Mucosa of stomach (tissue), 1 donor: ENCODE measurements around the gene YEATS4.

ENCODE experiments used
- H3K27me3 ChIP-seq: one replicate; pipeline ENCODE4 v1.7.0; 2013; ENCODE audit warnings: mild to moderate bottlenecking, low read length; ENCODE audit not compliant: control insufficient read depth, insufficient read depth
- H3K36me3 ChIP-seq: one replicate; pipeline ENCODE4 v1.7.0; 2013; ENCODE audit warnings: low read length; ENCODE audit not compliant: control insufficient read depth, insufficient read depth
- H3K4me1 ChIP-seq: one replicate; pipeline ENCODE4 v1.7.0; 2013; ENCODE audit warnings: mild to moderate bottlenecking, low read length; ENCODE audit not compliant: control insufficient read depth, insufficient read depth
- H3K4me3 ChIP-seq: one replicate; pipeline ENCODE4 v1.7.0; 2013; ENCODE audit warnings: low read length
- H3K9ac ChIP-seq: one replicate; pipeline ENCODE4 v1.7.0; 2013; ENCODE audit warnings: mild to moderate bottlenecking, low read length, moderate library complexity
- H3K9me3 ChIP-seq: one replicate; pipeline ENCODE4 v1.7.0; 2013; ENCODE audit warnings: mild to moderate bottlenecking, low read length, moderate library complexity; ENCODE audit not compliant: control insufficient read depth
- donor health status: Pancreatic carcinoma.

The YEATS4 gene

GRCh38 chr12:69331909-69332684 lies 27.4 kb upstream of the YEATS4 start:
- Histone ChIP-seq H3K9me3 (no peaks in the 10 kb centered on the region), H3K4me1 (peaks cover 3% of the 10 kb centered on the region), H3K36me3 (no peaks in the 10 kb centered on the region), H3K4me3 (peak overlapping the region; percentile 58), H3K27me3 (no peaks in the 10 kb centered on the region), H3K9ac (peak overlapping the region; percentile 86)

- H3K9ac ChIP-seq = no peak overlapping the region
- peaks cover 3% of the 10 kb centered on the region for H3K4me1 ChIP-seq
- H3K27me3 ChIP-seq = no peaks in the 10 kb centered on the region
- H3K9me3 ChIP-seq = no peaks in the 10 kb centered on the region
- H3K36me3 ChIP-seq = no peaks in the 10 kb centered on the region
- no peak overlapping the region for H3K4me3 ChIP-seq
Observed at GRCh38 chr12:69332815-69333358, 26.7 kb upstream of the YEATS4 start.

- Histone ChIP-seq H3K9me3 (no peaks in the 10 kb centered on the region), H3K36me3 (no peaks in the 10 kb centered on the region), H3K27me3 (no peaks in the 10 kb centered on the region), H3K9ac (no peak overlapping the region), H3K4me3 (no peak overlapping the region), H3K4me1 (peaks cover 3% of the 10 kb centered on the region)
Observed at GRCh38 chr12:69334158-69334557, 25.4 kb upstream of the YEATS4 start.

GRCh38 chr12:69337311-69338090 lies 22.0 kb upstream of the YEATS4 start:
- Histone ChIP-seq H3K27me3 (no peaks in the 10 kb centered on the region), H3K9me3 (no peaks in the 10 kb centered on the region), H3K4me1 (peaks cover 33% of the 10 kb centered on the region), H3K4me3 (no peak overlapping the region), H3K9ac (no peak overlapping the region), H3K36me3 (no peaks in the 10 kb centered on the region)

- H3K27me3 ChIP-seq = no peaks in the 10 kb centered on the region
- H3K4me3 ChIP-seq = no peak overlapping the region
- peaks cover 35% of the 10 kb centered on the region for H3K4me1 ChIP-seq
- no peaks in the 10 kb centered on the region for H3K9me3 ChIP-seq
- H3K36me3 ChIP-seq = no peaks in the 10 kb centered on the region
- no peak overlapping the region for H3K9ac ChIP-seq
Observed at GRCh38 chr12:69338120-69338859, 21.3 kb upstream of the YEATS4 start.

- Histone ChIP-seq H3K9me3 (no peaks in the 10 kb centered on the region), H3K9ac (no peak overlapping the region), H3K4me1 (peaks cover 41% of the 10 kb centered on the region), H3K36me3 (no peaks in the 10 kb centered on the region), H3K27me3 (no peaks in the 10 kb centered on the region), H3K4me3 (no peak overlapping the region)
Observed at GRCh38 chr12:69338936-69339335, 20.6 kb upstream of the YEATS4 start.

- Histone ChIP-seq H3K4me1 (peaks cover 52% of the 10 kb centered on the region), H3K27me3 (no peaks in the 10 kb centered on the region), H3K36me3 (no peaks in the 10 kb centered on the region), H3K9me3 (no peaks in the 10 kb centered on the region), H3K9ac (no peak overlapping the region), H3K4me3 (no peak overlapping the region)
Observed at GRCh38 chr12:69339999-69340398, 19.5 kb upstream of the YEATS4 start.

GRCh38 chr12:69341328-69341727 lies 18.2 kb upstream of the YEATS4 start:
- no peaks in the 10 kb centered on the region for H3K36me3 ChIP-seq
- no peak overlapping the region for H3K9ac ChIP-seq
- H3K4me3 ChIP-seq = no peak overlapping the region
- no peaks in the 10 kb centered on the region for H3K27me3 ChIP-seq
- H3K9me3 ChIP-seq = no peaks in the 10 kb centered on the region
- H3K4me1 ChIP-seq = peaks cover 60% of the 10 kb centered on the region

- Histone ChIP-seq H3K9ac (no peak overlapping the region), H3K9me3 (no peaks in the 10 kb centered on the region), H3K4me1 (peaks cover 66% of the 10 kb centered on the region), H3K27me3 (no peaks in the 10 kb centered on the region), H3K36me3 (no peaks in the 10 kb centered on the region), H3K4me3 (no peak overlapping the region)
Observed at GRCh38 chr12:69342421-69342820, 17.1 kb upstream of the YEATS4 start.

GRCh38 chr12:69343357-69343756 lies 16.2 kb upstream of the YEATS4 start:
- no peak overlapping the region for H3K9ac ChIP-seq
- no peaks in the 10 kb centered on the region for H3K27me3 ChIP-seq
- H3K4me3 ChIP-seq = no peak overlapping the region
- peaks cover 70% of the 10 kb centered on the region for H3K4me1 ChIP-seq
- no peaks in the 10 kb centered on the region for H3K36me3 ChIP-seq
- no peaks in the 10 kb centered on the region for H3K9me3 ChIP-seq

- Histone ChIP-seq H3K9me3 (no peaks in the 10 kb centered on the region), H3K9ac (no peak overlapping the region), H3K27me3 (no peaks in the 10 kb centered on the region), H3K36me3 (no peaks in the 10 kb centered on the region), H3K4me3 (no peak overlapping the region), H3K4me1 (peaks cover 70% of the 10 kb centered on the region)
Observed at GRCh38 chr12:69343885-69344612, 15.5 kb upstream of the YEATS4 start.
